ENCODE measurements around the gene SYK.

DNA sequence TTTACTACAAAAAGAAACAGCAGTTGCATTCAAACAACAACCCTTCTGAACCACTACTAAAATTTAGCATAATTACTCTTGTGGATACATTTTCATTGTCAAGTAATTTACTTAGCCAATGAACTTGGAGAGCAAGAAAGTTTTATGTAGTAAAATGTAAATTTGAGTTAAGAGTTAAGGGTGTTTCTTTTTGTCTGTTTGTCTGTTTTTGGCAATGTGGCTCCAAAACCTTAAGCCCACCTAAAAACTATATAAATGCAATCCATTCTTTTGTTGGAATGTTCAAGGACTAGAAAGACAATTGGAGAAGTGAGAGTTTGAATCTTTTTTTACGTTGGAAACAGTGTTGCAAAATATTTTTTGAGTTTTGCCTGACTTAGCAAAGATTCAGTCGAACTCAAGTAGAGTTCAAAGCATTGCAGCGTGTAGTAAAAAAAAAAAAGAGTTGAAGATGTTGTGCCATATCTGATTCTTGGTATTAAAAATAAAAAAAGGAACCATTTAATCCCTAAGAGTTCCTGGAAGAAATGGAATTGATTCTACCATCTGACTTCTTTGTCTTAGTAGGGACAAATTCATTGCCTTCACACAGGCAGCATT lies 867 bp downstream of the SYK start:
- no peak for TF ChIP-seq EZH2 (IDR thresholded peaks at IDR 0.05; ENCODE audit: borderline replicate concordance, insufficient read depth, low read depth, low read length, poor library complexity, severe bottlenecking)
- TF ChIP-seq, protein P1, sequence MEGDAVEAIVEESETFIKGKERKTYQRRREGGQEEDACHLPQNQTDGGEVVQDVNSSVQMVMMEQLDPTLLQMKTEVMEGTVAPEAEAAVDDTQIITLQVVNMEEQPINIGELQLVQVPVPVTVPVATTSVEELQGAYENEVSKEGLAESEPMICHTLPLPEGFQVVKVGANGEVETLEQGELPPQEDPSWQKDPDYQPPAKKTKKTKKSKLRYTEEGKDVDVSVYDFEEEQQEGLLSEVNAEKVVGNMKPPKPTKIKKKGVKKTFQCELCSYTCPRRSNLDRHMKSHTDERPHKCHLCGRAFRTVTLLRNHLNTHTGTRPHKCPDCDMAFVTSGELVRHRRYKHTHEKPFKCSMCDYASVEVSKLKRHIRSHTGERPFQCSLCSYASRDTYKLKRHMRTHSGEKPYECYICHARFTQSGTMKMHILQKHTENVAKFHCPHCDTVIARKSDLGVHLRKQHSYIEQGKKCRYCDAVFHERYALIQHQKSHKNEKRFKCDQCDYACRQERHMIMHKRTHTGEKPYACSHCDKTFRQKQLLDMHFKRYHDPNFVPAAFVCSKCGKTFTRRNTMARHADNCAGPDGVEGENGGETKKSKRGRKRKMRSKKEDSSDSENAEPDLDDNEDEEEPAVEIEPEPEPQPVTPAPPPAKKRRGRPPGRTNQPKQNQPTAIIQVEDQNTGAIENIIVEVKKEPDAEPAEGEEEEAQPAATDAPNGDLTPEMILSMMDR (IDR thresholded peaks at IDR 0.05), result no peak

Data from B cell (primary cell).